Neural progenitor cell (in vitro differentiated cells): Measurements from ENCODE around the gene ZNF496.

Experiments
- CTCF ChIP-seq: fragments of 200-600 bp; sonication (generic); IDR thresholded peaks from 2 replicates; pipeline ENCODE4 v1.5.1; 2017; ENCODE audit warnings: antibody characterized with exemption, mild to moderate bottlenecking
- EZH2phosphoT487 ChIP-seq: fragments of 200-600 bp; sonication (generic); IDR thresholded peaks from 2 replicates; pipeline ENCODE4 v1.6.1; 2017; ENCODE audit warnings: antibody characterized with exemption

GRCh38 chr1:247286134-247286670 is 45.5 kb downstream of the ZNF496 start:
- no peak for TF ChIP-seq CTCF
- TF ChIP-seq EZH2phosphoT487: no peak
